WTC11 (cell line): ENCODE results near the gene PDZK1IP1. TPM values are rescaled to one million over a fixed set of nuclear protein-coding genes. Genes with fewer than 3 reads are reported as not detected.

ENCODE experiments used
- ATAC-seq: fragments of 200-7000 bp; cut with Tn5 transposase; 2 replicates; pipeline ENCODE4 v1.10.0; 2021; ENCODE audit warnings: mild to moderate bottlenecking, moderate library complexity
- CTCF ChIA-PET: fragments of 300-600 bp; sonication (Branson Sonifier 250); formaldehyde crosslinking; loops from one replicate; lab custom pipeline; 2021; ENCODE audit warnings: antibody characterized with exemption; lab: Charles Lee
- POLR2A ChIA-PET: fragments of 350-600 bp; sonication (Branson Sonifier 250); formaldehyde crosslinking; loops from one replicate; lab custom pipeline; 2021; ENCODE audit warnings: antibody characterized with exemption; lab: Charles Lee
- DNase-seq: peaks from one replicate; pipeline ENCODE4 v3.0.0; 2021; ENCODE audit warnings: low spot score
- H3K27ac Mint-ChIP-seq: 2 replicates; pipeline ENCODE4 v1.8.0; 2021; ENCODE audit warnings: mixed read lengths
- H3K27me3 Mint-ChIP-seq: 2 replicates; pipeline ENCODE4 v1.8.0; 2021; ENCODE audit warnings: low read depth, mild to moderate bottlenecking, moderate library complexity, mixed read lengths
- H3K36me3 Mint-ChIP-seq: 2 replicates; pipeline ENCODE4 v1.8.0; 2021; ENCODE audit warnings: mixed read lengths
- H3K4me1 Mint-ChIP-seq: 2 replicates; pipeline ENCODE4 v1.8.0; 2022; ENCODE audit warnings: mixed read lengths
- H3K4me3 Mint-ChIP-seq: 2 replicates; pipeline ENCODE4 v1.8.0; 2021; ENCODE audit warnings: mild to moderate bottlenecking, moderate library complexity, mixed read lengths
- H3K9me3 Mint-ChIP-seq: 2 replicates; pipeline ENCODE4 v1.8.0; 2021; ENCODE audit warnings: mixed read lengths
- CREB1 ChIP-seq: sonication (generic); formaldehyde crosslinking; IDR thresholded peaks from 2 replicates; pipeline ENCODE4 v1.8.0; 2023; ENCODE audit warnings: mild to moderate bottlenecking, missing genetic modification reagents
- ETV6 ChIP-seq: sonication (generic); formaldehyde crosslinking; IDR thresholded peaks from 2 replicates; pipeline ENCODE4 v1.8.1; 2022; ENCODE audit warnings: mild to moderate bottlenecking, missing genetic modification reagents
- FOXK1 ChIP-seq: sonication (generic); formaldehyde crosslinking; IDR thresholded peaks from 2 replicates; pipeline ENCODE4 v1.8.0; 2022; ENCODE audit warnings: mild to moderate bottlenecking, moderate library complexity, missing genetic modification reagents
- IRF2 ChIP-seq: sonication (generic); formaldehyde crosslinking; IDR thresholded peaks from 2 replicates; pipeline ENCODE4 v1.8.0; 2022; ENCODE audit warnings: low read depth, missing genetic modification reagents, borderline replicate concordance
- NFATC4 ChIP-seq: fragments of 250-450 bp; sonication (Bioruptor Pico); IDR thresholded peaks from 2 replicates; pipeline ENCODE4 v1.9.0; 2021; ENCODE audit warnings: mild to moderate bottlenecking
- NFE2L1 ChIP-seq: sonication (generic); formaldehyde crosslinking; IDR thresholded peaks from 2 replicates; pipeline ENCODE4 v1.8.1; 2023; ENCODE audit warnings: missing genetic modification reagents
- NR1H2 ChIP-seq: sonication (generic); formaldehyde crosslinking; IDR thresholded peaks from 2 replicates; pipeline ENCODE4 v1.9.0; 2021; ENCODE audit warnings: mild to moderate bottlenecking, moderate library complexity, missing genetic modification reagents
- OVOL2 ChIP-seq: fragments of 250-450 bp; sonication (Bioruptor Pico); IDR thresholded peaks from 2 replicates; pipeline ENCODE4 v1.9.0; 2021; ENCODE audit warnings: mild to moderate bottlenecking, borderline replicate concordance
- RELA ChIP-seq: sonication (generic); formaldehyde crosslinking; IDR thresholded peaks from 2 replicates; pipeline ENCODE4 v1.8.1; 2022; ENCODE audit warnings: missing genetic modification reagents, mild to moderate bottlenecking, borderline replicate concordance
- RORB ChIP-seq: fragments of 250-450 bp; sonication (Bioruptor Pico); IDR thresholded peaks from 2 replicates; pipeline ENCODE4 v1.9.0; 2021; ENCODE audit warnings: mild to moderate bottlenecking
- SOX15 ChIP-seq: fragments of 250-450 bp; sonication (Bioruptor Pico); IDR thresholded peaks from 2 replicates; pipeline ENCODE4 v1.9.0; 2021; ENCODE audit warnings: mild to moderate bottlenecking
- TEAD4 ChIP-seq: sonication (generic); formaldehyde crosslinking; IDR thresholded peaks from 2 replicates; pipeline ENCODE4 v1.8.0; 2022; ENCODE audit warnings: mild to moderate bottlenecking, missing genetic modification reagents
- ZNF396 ChIP-seq: fragments of 250-450 bp; sonication (Bioruptor Pico); IDR thresholded peaks from 2 replicates; pipeline ENCODE4 v1.8.0; 2021; ENCODE audit warnings: mild to moderate bottlenecking, moderate library complexity, borderline replicate concordance
- ZNF671 ChIP-seq: fragments of 250-450 bp; sonication (Bioruptor Pico); IDR thresholded peaks from 2 replicates; pipeline ENCODE4 v1.8.0; 2021; ENCODE audit warnings: mild to moderate bottlenecking
- total RNA-seq: library from RNA; stranded (reverse); gene quantifications from 3 replicates; pipeline ENCODE4 v1.2.3, GENCODE V29; 2021
- TF ChIP-seq, protein P1 (sequence below): fragments of 250-450 bp; sonication (Bioruptor Pico); conservative IDR thresholded peaks from 2 replicates; pipeline ENCODE4 v1.9.0; 2021; ENCODE audit warnings: mild to moderate bottlenecking
- TF ChIP-seq, protein P2 (sequence below): sonication (generic); formaldehyde crosslinking; IDR thresholded peaks from 2 replicates; pipeline ENCODE4 v1.8.1; 2023; ENCODE audit warnings: mild to moderate bottlenecking, missing genetic modification reagents
- TF ChIP-seq, protein P3 (sequence below): sonication (generic); formaldehyde crosslinking; IDR thresholded peaks from 2 replicates; pipeline ENCODE4 v1.8.0; 2022; ENCODE audit warnings: missing genetic modification reagents
- TF ChIP-seq, protein P4 (sequence below): sonication (generic); formaldehyde crosslinking; conservative IDR thresholded peaks from 2 replicates; pipeline ENCODE4 v1.8.1; 2023; ENCODE audit warnings: mild to moderate bottlenecking, low read depth, missing genetic modification reagents, moderate library complexity
- TF ChIP-seq, protein P5 (sequence below): fragments of 250-450 bp; sonication (Bioruptor Pico); IDR thresholded peaks from 2 replicates; pipeline ENCODE4 v2.1.2; 2022; ENCODE audit warnings: mild to moderate bottlenecking, moderate library complexity

PDZK1IP1 gene
- total RNA-seq, 1 experiment from 2014 or later: not detected

DNA sequence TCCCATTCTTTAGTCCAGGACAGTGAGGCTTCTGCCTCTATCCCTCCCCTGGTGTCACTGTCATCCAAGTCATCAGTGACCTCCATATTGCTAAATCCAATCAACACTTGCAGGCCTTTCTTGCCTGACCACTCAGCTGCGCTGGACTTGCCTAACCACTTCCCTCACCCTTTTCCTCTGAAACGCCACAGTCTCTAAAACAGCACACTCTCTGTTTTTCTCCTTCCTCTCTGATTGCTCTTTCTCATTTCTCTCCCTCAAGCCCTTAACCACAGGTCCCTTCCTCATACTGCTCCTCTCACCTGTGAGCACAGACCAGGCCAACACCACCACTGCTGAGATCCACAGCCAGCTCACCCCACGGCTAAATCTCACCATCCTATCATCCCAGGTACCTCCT, 24.7 kb upstream of the PDZK1IP1 start:
- CTCF ChIA-PET: interaction anchor here (1.7 kb wide), 1 partner anchor 21 kb away, joined by 7 read pairs; no protein-coding TSS in a partner anchor
- peaks cover 15% of the 10 kb centered on the region for H3K4me1 Mint-ChIP-seq
- POLR2A ChIA-PET: no interaction called here
- no peak for ATAC-seq
- H3K27me3 Mint-ChIP-seq: peaks cover 50% of the 10 kb centered on the region
- no peak overlapping the region for H3K4me3 Mint-ChIP-seq
- TF ChIP-seq, protein P1, sequence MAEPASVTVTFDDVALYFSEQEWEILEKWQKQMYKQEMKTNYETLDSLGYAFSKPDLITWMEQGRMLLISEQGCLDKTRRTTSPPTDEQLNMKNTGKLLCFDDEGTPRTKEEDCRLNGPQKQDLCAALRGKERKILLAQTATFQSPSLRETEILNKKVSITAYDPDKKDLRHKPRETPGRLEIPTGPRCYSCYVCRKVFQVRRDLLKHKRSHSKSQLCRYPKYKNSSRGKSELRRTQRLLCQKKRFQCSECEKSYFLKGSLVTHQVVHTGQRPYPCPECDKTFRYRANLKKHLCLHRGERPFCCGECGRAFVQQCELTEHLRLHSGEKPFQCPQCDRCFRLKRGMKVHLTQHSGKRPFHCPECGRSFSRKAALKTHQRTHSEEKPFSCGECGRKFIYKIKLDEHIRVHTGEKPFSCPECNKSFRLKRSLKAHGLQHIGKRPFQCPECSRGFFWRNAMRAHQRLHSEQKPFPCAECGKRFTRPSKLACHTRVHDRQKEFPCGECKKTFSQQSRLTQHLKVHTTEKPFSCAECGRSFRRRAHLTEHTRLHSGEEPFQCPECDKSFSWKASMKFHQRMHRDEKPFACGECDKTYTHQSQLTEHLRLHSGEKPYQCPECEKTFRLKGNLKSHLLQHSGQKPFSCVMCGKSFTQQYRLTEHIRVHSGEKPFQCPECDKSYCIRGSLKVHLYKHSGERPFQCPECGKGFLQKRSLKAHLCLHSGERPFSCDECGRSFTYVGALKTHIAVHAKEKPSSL (CRISPR knock-in tag): no peak
- TF ChIP-seq, protein P2, sequence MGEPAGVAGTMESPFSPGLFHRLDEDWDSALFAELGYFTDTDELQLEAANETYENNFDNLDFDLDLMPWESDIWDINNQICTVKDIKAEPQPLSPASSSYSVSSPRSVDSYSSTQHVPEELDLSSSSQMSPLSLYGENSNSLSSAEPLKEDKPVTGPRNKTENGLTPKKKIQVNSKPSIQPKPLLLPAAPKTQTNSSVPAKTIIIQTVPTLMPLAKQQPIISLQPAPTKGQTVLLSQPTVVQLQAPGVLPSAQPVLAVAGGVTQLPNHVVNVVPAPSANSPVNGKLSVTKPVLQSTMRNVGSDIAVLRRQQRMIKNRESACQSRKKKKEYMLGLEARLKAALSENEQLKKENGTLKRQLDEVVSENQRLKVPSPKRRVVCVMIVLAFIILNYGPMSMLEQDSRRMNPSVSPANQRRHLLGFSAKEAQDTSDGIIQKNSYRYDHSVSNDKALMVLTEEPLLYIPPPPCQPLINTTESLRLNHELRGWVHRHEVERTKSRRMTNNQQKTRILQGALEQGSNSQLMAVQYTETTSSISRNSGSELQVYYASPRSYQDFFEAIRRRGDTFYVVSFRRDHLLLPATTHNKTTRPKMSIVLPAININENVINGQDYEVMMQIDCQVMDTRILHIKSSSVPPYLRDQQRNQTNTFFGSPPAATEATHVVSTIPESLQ (CRISPR knock-in tag): no peak
- TF ChIP-seq RELA: no peak
- no peak for TF ChIP-seq TEAD4 (CRISPR knock-in tag)
- no peak for TF ChIP-seq FOXK1 (CRISPR knock-in tag)
- TF ChIP-seq, protein P3, sequence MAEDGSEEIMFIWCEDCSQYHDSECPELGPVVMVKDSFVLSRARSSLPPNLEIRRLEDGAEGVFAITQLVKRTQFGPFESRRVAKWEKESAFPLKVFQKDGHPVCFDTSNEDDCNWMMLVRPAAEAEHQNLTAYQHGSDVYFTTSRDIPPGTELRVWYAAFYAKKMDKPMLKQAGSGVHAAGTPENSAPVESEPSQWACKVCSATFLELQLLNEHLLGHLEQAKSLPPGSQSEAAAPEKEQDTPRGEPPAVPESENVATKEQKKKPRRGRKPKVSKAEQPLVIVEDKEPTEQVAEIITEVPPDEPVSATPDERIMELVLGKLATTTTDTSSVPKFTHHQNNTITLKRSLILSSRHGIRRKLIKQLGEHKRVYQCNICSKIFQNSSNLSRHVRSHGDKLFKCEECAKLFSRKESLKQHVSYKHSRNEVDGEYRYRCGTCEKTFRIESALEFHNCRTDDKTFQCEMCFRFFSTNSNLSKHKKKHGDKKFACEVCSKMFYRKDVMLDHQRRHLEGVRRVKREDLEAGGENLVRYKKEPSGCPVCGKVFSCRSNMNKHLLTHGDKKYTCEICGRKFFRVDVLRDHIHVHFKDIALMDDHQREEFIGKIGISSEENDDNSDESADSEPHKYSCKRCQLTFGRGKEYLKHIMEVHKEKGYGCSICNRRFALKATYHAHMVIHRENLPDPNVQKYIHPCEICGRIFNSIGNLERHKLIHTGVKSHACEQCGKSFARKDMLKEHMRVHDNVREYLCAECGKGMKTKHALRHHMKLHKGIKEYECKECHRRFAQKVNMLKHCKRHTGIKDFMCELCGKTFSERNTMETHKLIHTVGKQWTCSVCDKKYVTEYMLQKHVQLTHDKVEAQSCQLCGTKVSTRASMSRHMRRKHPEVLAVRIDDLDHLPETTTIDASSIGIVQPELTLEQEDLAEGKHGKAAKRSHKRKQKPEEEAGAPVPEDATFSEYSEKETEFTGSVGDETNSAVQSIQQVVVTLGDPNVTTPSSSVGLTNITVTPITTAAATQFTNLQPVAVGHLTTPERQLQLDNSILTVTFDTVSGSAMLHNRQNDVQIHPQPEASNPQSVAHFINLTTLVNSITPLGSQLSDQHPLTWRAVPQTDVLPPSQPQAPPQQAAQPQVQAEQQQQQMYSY: no peak
- no peak for TF ChIP-seq CREB1 (CRISPR knock-in tag)
- TF ChIP-seq NR1H2 (CRISPR knock-in tag): no peak
- no peak overlapping the region for H3K27ac Mint-ChIP-seq
- H3K36me3 Mint-ChIP-seq: no peaks in the 10 kb centered on the region
- no peaks in the 10 kb centered on the region for H3K9me3 Mint-ChIP-seq
- no peak for DNase-seq

DNA sequence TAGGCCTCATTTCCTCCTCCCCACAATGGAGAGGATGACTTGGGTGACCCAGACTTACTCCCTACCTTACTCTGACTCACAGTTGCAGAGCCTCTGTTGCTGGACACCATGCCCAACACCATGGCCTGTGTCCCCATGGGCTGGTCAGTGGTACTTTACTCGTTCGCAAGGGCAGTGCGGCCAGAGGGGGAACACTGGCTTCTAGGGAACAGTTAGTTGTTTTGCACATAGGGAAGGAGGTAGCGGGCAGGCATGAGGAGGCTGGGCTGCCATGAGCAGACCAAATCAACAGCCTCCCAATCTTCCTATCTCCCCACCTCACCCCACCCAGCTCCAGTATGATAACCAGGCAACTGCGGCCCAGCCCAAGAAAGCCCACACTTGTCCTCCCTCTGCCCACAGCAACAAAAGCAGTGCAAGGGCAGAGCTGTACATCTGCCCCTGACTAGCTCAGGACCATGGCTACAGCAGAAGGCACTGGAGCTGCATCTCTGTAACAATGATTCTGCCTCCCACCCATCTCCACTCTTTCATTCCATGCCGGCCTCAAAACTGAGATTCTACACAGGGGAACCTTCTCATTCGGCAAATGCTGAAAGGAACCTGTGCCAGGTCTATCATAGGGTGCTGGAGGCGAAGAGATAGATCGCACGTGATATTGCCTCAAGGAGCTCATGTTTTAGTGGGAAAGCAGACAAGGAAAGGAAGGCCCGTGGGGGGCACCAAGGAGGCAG, 23.6 kb upstream of the PDZK1IP1 start:
- Mint-ChIP-seq H3K27ac (no peak overlapping the region), H3K27me3 (peaks cover 49% of the 10 kb centered on the region), H3K36me3 (no peaks in the 10 kb centered on the region), H3K9me3 (no peaks in the 10 kb centered on the region), H3K4me3 (no peak overlapping the region), H3K4me1 (peaks cover 26% of the 10 kb centered on the region)
- DNase-seq (no peak), ATAC-seq (no peak)
- POLR2A ChIA-PET: no interaction called here
- CTCF ChIA-PET: interaction anchor here (1.7 kb wide), 1 partner anchor 20 kb away, joined by 7 read pairs; no protein-coding TSS in a partner anchor
- TF ChIP-seq, protein P4, sequence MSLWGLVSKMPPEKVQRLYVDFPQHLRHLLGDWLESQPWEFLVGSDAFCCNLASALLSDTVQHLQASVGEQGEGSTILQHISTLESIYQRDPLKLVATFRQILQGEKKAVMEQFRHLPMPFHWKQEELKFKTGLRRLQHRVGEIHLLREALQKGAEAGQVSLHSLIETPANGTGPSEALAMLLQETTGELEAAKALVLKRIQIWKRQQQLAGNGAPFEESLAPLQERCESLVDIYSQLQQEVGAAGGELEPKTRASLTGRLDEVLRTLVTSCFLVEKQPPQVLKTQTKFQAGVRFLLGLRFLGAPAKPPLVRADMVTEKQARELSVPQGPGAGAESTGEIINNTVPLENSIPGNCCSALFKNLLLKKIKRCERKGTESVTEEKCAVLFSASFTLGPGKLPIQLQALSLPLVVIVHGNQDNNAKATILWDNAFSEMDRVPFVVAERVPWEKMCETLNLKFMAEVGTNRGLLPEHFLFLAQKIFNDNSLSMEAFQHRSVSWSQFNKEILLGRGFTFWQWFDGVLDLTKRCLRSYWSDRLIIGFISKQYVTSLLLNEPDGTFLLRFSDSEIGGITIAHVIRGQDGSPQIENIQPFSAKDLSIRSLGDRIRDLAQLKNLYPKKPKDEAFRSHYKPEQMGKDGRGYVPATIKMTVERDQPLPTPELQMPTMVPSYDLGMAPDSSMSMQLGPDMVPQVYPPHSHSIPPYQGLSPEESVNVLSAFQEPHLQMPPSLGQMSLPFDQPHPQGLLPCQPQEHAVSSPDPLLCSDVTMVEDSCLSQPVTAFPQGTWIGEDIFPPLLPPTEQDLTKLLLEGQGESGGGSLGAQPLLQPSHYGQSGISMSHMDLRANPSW (CRISPR knock-in tag): no peak
- no peak for TF ChIP-seq SOX15 (CRISPR knock-in tag)
- no peak for TF ChIP-seq ZNF396 (CRISPR knock-in tag)
- TF ChIP-seq IRF2 (CRISPR knock-in tag): no peak
- TF ChIP-seq ZNF671 (CRISPR knock-in tag): no peak
- no peak for TF ChIP-seq RORB (CRISPR knock-in tag)
- TF ChIP-seq OVOL2 (CRISPR knock-in tag): no peak
- TF ChIP-seq, protein P3: no peak
- TF ChIP-seq, protein P5, sequence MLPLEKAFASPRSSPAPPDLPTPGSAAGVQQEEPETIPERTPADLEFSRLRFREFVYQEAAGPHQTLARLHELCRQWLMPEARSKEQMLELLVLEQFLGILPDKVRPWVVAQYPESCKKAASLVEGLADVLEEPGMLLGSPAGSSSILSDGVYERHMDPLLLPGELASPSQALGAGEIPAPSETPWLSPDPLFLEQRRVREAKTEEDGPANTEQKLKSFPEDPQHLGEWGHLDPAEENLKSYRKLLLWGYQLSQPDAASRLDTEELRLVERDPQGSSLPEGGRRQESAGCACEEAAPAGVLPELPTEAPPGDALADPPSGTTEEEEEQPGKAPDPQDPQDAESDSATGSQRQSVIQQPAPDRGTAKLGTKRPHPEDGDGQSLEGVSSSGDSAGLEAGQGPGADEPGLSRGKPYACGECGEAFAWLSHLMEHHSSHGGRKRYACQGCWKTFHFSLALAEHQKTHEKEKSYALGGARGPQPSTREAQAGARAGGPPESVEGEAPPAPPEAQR (CRISPR knock-in tag): no peak
- no peak for TF ChIP-seq NFATC4
- no peak for TF ChIP-seq NFE2L1 (CRISPR knock-in tag)
- no peak for TF ChIP-seq ETV6 (CRISPR knock-in tag)
